Ectodermal cell (in vitro differentiated cells): ENCODE data around the gene KLHDC8A.

Experiments
- H3K27ac ChIP-seq: 2 replicates; pipeline ENCODE4 v1.7.0; 2013; ENCODE audit warnings: mild to moderate bottlenecking, low read depth, low read length; ENCODE audit not compliant: insufficient read depth, poor library complexity, severe bottlenecking
- H3K27me3 ChIP-seq: 2 replicates; pipeline ENCODE4 v1.7.0; 2013; ENCODE audit warnings: mild to moderate bottlenecking, low read length; ENCODE audit not compliant: insufficient read depth, control insufficient read depth, poor library complexity, severe bottlenecking
- H3K36me3 ChIP-seq: one replicate; pipeline ENCODE4 v1.7.0; 2013; ENCODE audit warnings: low read length; ENCODE audit not compliant: control insufficient read depth, insufficient read depth
- H3K4me1 ChIP-seq: one replicate; pipeline ENCODE4 v1.7.0; 2013; ENCODE audit warnings: low read length; ENCODE audit not compliant: control insufficient read depth, insufficient read depth
- H3K4me3 ChIP-seq: 2 replicates; pipeline ENCODE4 v1.7.0; 2013; ENCODE audit warnings: low read depth, low read length, control low read depth; ENCODE audit not compliant: insufficient read depth
- H3K9me3 ChIP-seq: 2 replicates; pipeline ENCODE4 v1.7.0; 2013; ENCODE audit warnings: mild to moderate bottlenecking, low read length, moderate library complexity; ENCODE audit not compliant: control insufficient read depth
- WGBS, 2 experiments: methylation state at CpG; one replicate each; pipeline ENCODE4 v1.1.7; 2013; ENCODE audit warnings: missing lambda C conversion rate in 2 of 2; 5-methylcytosine and 5-hydroxymethylcytosine counted together

Gene KLHDC8A

GRCh38 chr1:205319081-205320018 lies 37.4 kb downstream of the KLHDC8A start:
- 55 to 59% methylated on average over 6 of the region's 6 CpGs for WGBS, 2 experiments
- H3K4me1 ChIP-seq: peaks cover 45% of the 10 kb centered on the region
- peak overlapping the region; percentile 91 for H3K4me3 ChIP-seq
- H3K36me3 ChIP-seq: no peaks in the 10 kb centered on the region
- no peaks in the 10 kb centered on the region for H3K9me3 ChIP-seq
- no peaks in the 10 kb centered on the region for H3K27me3 ChIP-seq
- H3K27ac ChIP-seq: no peak overlapping the region

GRCh38 chr1:205318231-205318991 lies 38.3 kb downstream of the KLHDC8A start:
- Histone ChIP-seq H3K27me3 (no peaks in the 10 kb centered on the region), H3K9me3 (no peaks in the 10 kb centered on the region), H3K4me1 (peaks cover 48% of the 10 kb centered on the region), H3K27ac (no peak overlapping the region), H3K4me3 (peak overlapping the region; percentile 91), H3K36me3 (no peaks in the 10 kb centered on the region)
- 72 to 78% methylated on average over 5 to 6 of the region's 6 CpGs for WGBS, 2 experiments

GRCh38 chr1:205317311-205317917 lies 39.3 kb downstream of the KLHDC8A start:
- 56 to 57% methylated on average over 7 of the region's 7 CpGs for WGBS, 2 experiments
- H3K4me1 ChIP-seq: peaks cover 58% of the 10 kb centered on the region
- no peaks in the 10 kb centered on the region for H3K27me3 ChIP-seq
- peak overlapping the region; percentile 57 for H3K27ac ChIP-seq
- peaks cover 2% of the 10 kb centered on the region for H3K36me3 ChIP-seq
- H3K9me3 ChIP-seq: no peaks in the 10 kb centered on the region
- H3K4me3 ChIP-seq: peak overlapping the region; percentile 91

- peak overlapping the region; percentile 27 for H3K27ac ChIP-seq
- H3K4me1 ChIP-seq: peaks cover 70% of the 10 kb centered on the region
- H3K27me3 ChIP-seq: no peaks in the 10 kb centered on the region
- H3K4me3 ChIP-seq: peak overlapping the region; percentile 91
- H3K36me3 ChIP-seq: peaks cover 15% of the 10 kb centered on the region
- H3K9me3 ChIP-seq: no peaks in the 10 kb centered on the region
- 69 to 73% methylated on average over 2 of the region's 2 CpGs for WGBS, 2 experiments
These were observed 40.6 kb downstream of the KLHDC8A start for GRCh38 chr1:205316161-205316566.

GRCh38 chr1:205315008-205315618 lies 41.6 kb downstream of the KLHDC8A start:
- Histone ChIP-seq H3K27ac (peak overlapping the region; percentile 99), H3K4me3 (no peak overlapping the region), H3K36me3 (peaks cover 25% of the 10 kb centered on the region), H3K4me1 (peaks cover 76% of the 10 kb centered on the region), H3K27me3 (no peaks in the 10 kb centered on the region), H3K9me3 (no peaks in the 10 kb centered on the region)
- WGBS, 2 experiments: 69% methylated on average over 5 of the region's 5 CpGs

GRCh38 chr1:205313563-205314308 lies 43.0 kb downstream of the KLHDC8A start:
- Histone ChIP-seq H3K27ac (peak overlapping the region; percentile 99), H3K27me3 (no peaks in the 10 kb centered on the region), H3K4me3 (peak overlapping the region; percentile 27), H3K4me1 (peaks cover 75% of the 10 kb centered on the region), H3K36me3 (peaks cover 38% of the 10 kb centered on the region), H3K9me3 (no peaks in the 10 kb centered on the region)
- WGBS, 2 experiments: 1% methylated on average over 21 of the region's 21 CpGs

GRCh38 chr1:205312866-205313562 lies 43.7 kb downstream of the KLHDC8A start:
- Histone ChIP-seq H3K36me3 (peaks cover 45% of the 10 kb centered on the region), H3K9me3 (no peaks in the 10 kb centered on the region), H3K4me3 (peak overlapping the region; percentile 27), H3K27me3 (no peaks in the 10 kb centered on the region), H3K27ac (peak overlapping the region; percentile 99), H3K4me1 (peaks cover 68% of the 10 kb centered on the region)
- WGBS, 2 experiments: 39 to 41% methylated on average over 9 of the region's 10 CpGs

GRCh38 chr1:205310976-205311704 lies 45.6 kb downstream of the KLHDC8A start:
- no peak overlapping the region for H3K4me3 ChIP-seq
- peaks cover 64% of the 10 kb centered on the region for H3K36me3 ChIP-seq
- H3K27ac ChIP-seq: no peak overlapping the region
- H3K27me3 ChIP-seq: no peaks in the 10 kb centered on the region
- no peaks in the 10 kb centered on the region for H3K9me3 ChIP-seq
- peaks cover 53% of the 10 kb centered on the region for H3K4me1 ChIP-seq
- WGBS, 2 experiments: 97% methylated on average over 7 to 8 of the region's 8 CpGs
